Erythroblast (primary cell): ENCODE measurements around the gene SLX4IP.
"Not testable (repeated sequence)": the region's sequence is repeated elsewhere in the genome, so short reads cannot be mapped to it uniquely, and the experiment has no call there.

Experiments
- DNase-seq, 2 experiments: peaks; one replicate each; lab custom pipeline; 2025; lab: John Stamatoyannopoulos, UW
- GATA1 ChIP-seq: IDR thresholded peaks from 2 replicates; pipeline ENCODE4 v1.6.1; 2011; ENCODE audit warnings: low read depth, mild to moderate bottlenecking, control low read depth, low read length, moderate library complexity
- POLR2A ChIP-seq: IDR thresholded peaks from 2 replicates; pipeline ENCODE4 v1.6.1; 2011; ENCODE audit warnings: mild to moderate bottlenecking, low read length

The SLX4IP gene

GRCh38 chr20:10571313-10571815 lies 136.3 kb downstream of the SLX4IP start:
- no peak for DNase-seq
- no peak for TF ChIP-seq GATA1
- no peak for TF ChIP-seq POLR2A

- TF ChIP-seq GATA1 = no peak
- TF ChIP-seq POLR2A = no peak
- DNase-seq = no peak
These were observed 137.7 kb downstream of the SLX4IP start for GRCh38 chr20:10572853-10573252.

- TF ChIP-seq POLR2A (no peak), GATA1 (no peak)
- DNase-seq = no peak
These were observed 138.3 kb downstream of the SLX4IP start for GRCh38 chr20:10573273-10573950.

- no peak for DNase-seq
- TF ChIP-seq GATA1 (no peak), POLR2A (no peak)
These were observed 138.8 kb downstream of the SLX4IP start for GRCh38 chr20:10573951-10574339.

- TF ChIP-seq POLR2A (no peak), GATA1 (no peak)
These were observed 141.4 kb downstream of the SLX4IP start for GRCh38 chr20:10576411-10577090.

GRCh38 chr20:10577648-10578047 lies 142.5 kb downstream of the SLX4IP start:
- TF ChIP-seq GATA1 = no peak
- TF ChIP-seq POLR2A = no peak
- DNase-seq = no peak

More at GRCh38 chr20:10576411-10577090, 141.4 kb downstream of the SLX4IP start:
- no peak for DNase-seq

- no peak for DNase-seq
- TF ChIP-seq GATA1 = no peak
- TF ChIP-seq POLR2A = no peak
These were observed 143.5 kb downstream of the SLX4IP start for GRCh38 chr20:10578607-10579006.

GRCh38 chr20:10579942-10580341 lies 144.8 kb downstream of the SLX4IP start:
- no peak for TF ChIP-seq GATA1
- no peak for TF ChIP-seq POLR2A
- DNase-seq = no peak

- TF ChIP-seq POLR2A = no peak
- no peak for TF ChIP-seq GATA1
- DNase-seq = no peak
These were observed 145.6 kb downstream of the SLX4IP start for GRCh38 chr20:10580700-10581099.

GRCh38 chr20:10581823-10582222 lies 146.7 kb downstream of the SLX4IP start:
- TF ChIP-seq GATA1 (no peak), POLR2A (no peak)
- DNase-seq = no peak

GRCh38 chr20:10584371-10584770 lies 149.3 kb downstream of the SLX4IP start:
- DNase-seq = no peak
- no peak for TF ChIP-seq POLR2A
- no peak for TF ChIP-seq GATA1

GRCh38 chr20:10585308-10585707 lies 150.2 kb downstream of the SLX4IP start:
- no peak for TF ChIP-seq GATA1
- TF ChIP-seq POLR2A = no peak
- no peak for DNase-seq

- no peak for DNase-seq
- TF ChIP-seq GATA1 (no peak), POLR2A (no peak)
These were observed 151.2 kb downstream of the SLX4IP start for GRCh38 chr20:10586296-10586695.

GRCh38 chr20:10590446-10590845 lies 155.3 kb downstream of the SLX4IP start:
- not testable (repeated sequence) for DNase-seq
